OCI-LY7 (cell line): ENCODE measurements around the gene RPL10.

Experiments used
- EZH2phosphoT487 ChIP-seq: fragments of 200-600 bp; sonication (generic); IDR thresholded peaks from 2 replicates; pipeline ENCODE4 v1.6.1; 2018; ENCODE audit warnings: low read depth, borderline replicate concordance, mild to moderate bottlenecking, mixed run types, antibody characterized with exemption, low read length, moderate library complexity, mixed read lengths
- TF ChIP-seq, protein P1 (sequence below): fragments of 200-600 bp; sonication (generic); conservative IDR thresholded peaks from 2 replicates; pipeline ENCODE4 v1.5.1; 2014; ENCODE audit warnings: mild to moderate bottlenecking, antibody characterized with exemption, low read length, moderate library complexity, mixed read lengths

GRCh38 chrX:154428176-154429171 lies 30.3 kb downstream of the RPL10 start, which contains the start of gene ATP6AP1:
- no peak for TF ChIP-seq EZH2phosphoT487
- TF ChIP-seq, protein P1, sequence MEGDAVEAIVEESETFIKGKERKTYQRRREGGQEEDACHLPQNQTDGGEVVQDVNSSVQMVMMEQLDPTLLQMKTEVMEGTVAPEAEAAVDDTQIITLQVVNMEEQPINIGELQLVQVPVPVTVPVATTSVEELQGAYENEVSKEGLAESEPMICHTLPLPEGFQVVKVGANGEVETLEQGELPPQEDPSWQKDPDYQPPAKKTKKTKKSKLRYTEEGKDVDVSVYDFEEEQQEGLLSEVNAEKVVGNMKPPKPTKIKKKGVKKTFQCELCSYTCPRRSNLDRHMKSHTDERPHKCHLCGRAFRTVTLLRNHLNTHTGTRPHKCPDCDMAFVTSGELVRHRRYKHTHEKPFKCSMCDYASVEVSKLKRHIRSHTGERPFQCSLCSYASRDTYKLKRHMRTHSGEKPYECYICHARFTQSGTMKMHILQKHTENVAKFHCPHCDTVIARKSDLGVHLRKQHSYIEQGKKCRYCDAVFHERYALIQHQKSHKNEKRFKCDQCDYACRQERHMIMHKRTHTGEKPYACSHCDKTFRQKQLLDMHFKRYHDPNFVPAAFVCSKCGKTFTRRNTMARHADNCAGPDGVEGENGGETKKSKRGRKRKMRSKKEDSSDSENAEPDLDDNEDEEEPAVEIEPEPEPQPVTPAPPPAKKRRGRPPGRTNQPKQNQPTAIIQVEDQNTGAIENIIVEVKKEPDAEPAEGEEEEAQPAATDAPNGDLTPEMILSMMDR: 0 out of 2 replicates have a peak, but pooled peaks have one; percentile 33
